SU-DHL-6 (cell line): ENCODE data around the gene CSN2.

Source experiments
- H2AFZ ChIP-seq: fragments of 200-600 bp; sonication (generic); 2 replicates; pipeline ENCODE4 v1.6.1; 2014; ENCODE audit warnings: low read depth, mild to moderate bottlenecking, moderate library complexity, mixed read lengths, antibody characterized with exemption, low read length; ENCODE audit not compliant: severe bottlenecking
- H3F3A ChIP-seq: fragments of 200-600 bp; shearing (Covaris generic); 2 replicates; pipeline ENCODE4 v1.6.0; 2016; ENCODE audit warnings: antibody characterized with exemption, mild to moderate bottlenecking; ENCODE audit not compliant: insufficient read depth
- H3K27ac ChIP-seq: fragments of 200-600 bp; sonication (generic); 2 replicates; pipeline ENCODE4 v1.5.1; 2016; ENCODE audit warnings: low read depth, mild to moderate bottlenecking, low read length, moderate library complexity, mixed read lengths
- H3K27me3 ChIP-seq: fragments of 200-600 bp; sonication (generic), shearing (Covaris generic); 2 replicates; pipeline ENCODE4 v1.6.0; 2014; ENCODE audit warnings: mild to moderate bottlenecking, low read length
- H3K36me3 ChIP-seq: fragments of 200-600 bp; sonication (generic); 2 replicates; pipeline ENCODE4 v1.6.1; 2014; ENCODE audit warnings: mild to moderate bottlenecking, low read length, mixed read lengths
- H3K4me2 ChIP-seq: fragments of 300-600, 200-600 bp; shearing (Covaris generic), sonication (generic); 2 replicates; pipeline ENCODE4 v1.6.0; 2014; ENCODE audit warnings: low read length, low read depth, mild to moderate bottlenecking; ENCODE audit not compliant: poor library complexity, severe bottlenecking
- H3K4me3 ChIP-seq: fragments of 200-600 bp; sonication (generic); 2 replicates; pipeline ENCODE4 v1.5.1; 2014; ENCODE audit warnings: antibody characterized with exemption, low read length, mild to moderate bottlenecking, mixed read lengths; ENCODE audit not compliant: insufficient read depth, poor library complexity, severe bottlenecking
- H3K79me2 ChIP-seq: fragments of 200-600 bp; sonication (generic); 2 replicates; pipeline ENCODE4 v1.6.1; 2014; ENCODE audit warnings: mild to moderate bottlenecking, low read length, moderate library complexity; ENCODE audit not compliant: insufficient read depth
- H3K9ac ChIP-seq: fragments of 200-600 bp; sonication (generic); 2 replicates; pipeline ENCODE4 v1.7.0; 2014; ENCODE audit warnings: mild to moderate bottlenecking, low read length
- H3K9me2 ChIP-seq: fragments of 200-600 bp; sonication (generic); replicated peaks from 2 replicates; pipeline ENCODE4 v1.6.1; 2014; ENCODE audit warnings: low read length; ENCODE audit not compliant: insufficient read depth
- H3K9me3 ChIP-seq: fragments of 200-600 bp; sonication (generic); 2 replicates; pipeline ENCODE4 v1.6.1; 2014; ENCODE audit warnings: low read length, mixed read lengths; ENCODE audit not compliant: insufficient read depth
- H4K20me1 ChIP-seq: fragments of 200-600 bp; sonication (generic); 2 replicates; pipeline ENCODE4 v1.6.1; 2014; ENCODE audit warnings: low read depth, mild to moderate bottlenecking, antibody characterized with exemption, low read length, moderate library complexity, mixed read lengths
- EZH2phosphoT487 ChIP-seq: fragments of 200-600 bp; sonication (generic), shearing (Covaris generic); conservative IDR thresholded peaks from 2 replicates; pipeline ENCODE4 v1.6.1; 2018; ENCODE audit warnings: mild to moderate bottlenecking, antibody characterized with exemption, low read length, moderate library complexity, mixed read lengths
- TF ChIP-seq, protein P1 (sequence below): fragments of 200-600 bp; sonication (generic); IDR thresholded peaks from one replicate; pipeline ENCODE4 v1.5.1; 2017; ENCODE audit warnings: antibody characterized with exemption, mild to moderate bottlenecking, low read length, moderate library complexity; ENCODE audit not compliant: insufficient read depth, poor library complexity, severe bottlenecking

CSN2 gene

DNA sequence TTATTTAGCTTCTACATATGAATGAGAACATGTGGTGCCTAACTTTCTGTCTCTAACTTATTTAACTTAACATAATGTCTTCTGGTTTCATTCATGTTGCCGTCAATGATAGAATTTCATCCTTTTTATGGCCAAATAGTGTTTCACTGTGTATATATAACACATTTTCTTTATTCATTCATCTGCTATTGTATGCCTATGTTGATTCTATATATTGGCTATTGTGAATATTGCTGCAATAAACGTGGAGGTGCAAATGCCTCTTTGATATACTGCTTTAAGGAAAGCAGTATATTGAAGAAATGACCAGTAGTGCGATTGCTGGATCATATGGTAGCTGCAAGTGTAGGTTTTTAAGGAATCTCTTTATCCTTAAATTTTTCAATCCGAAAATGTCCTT is 44.7 kb downstream of the CSN2 start:
- no peak for TF ChIP-seq EZH2phosphoT487
- TF ChIP-seq, protein P1, sequence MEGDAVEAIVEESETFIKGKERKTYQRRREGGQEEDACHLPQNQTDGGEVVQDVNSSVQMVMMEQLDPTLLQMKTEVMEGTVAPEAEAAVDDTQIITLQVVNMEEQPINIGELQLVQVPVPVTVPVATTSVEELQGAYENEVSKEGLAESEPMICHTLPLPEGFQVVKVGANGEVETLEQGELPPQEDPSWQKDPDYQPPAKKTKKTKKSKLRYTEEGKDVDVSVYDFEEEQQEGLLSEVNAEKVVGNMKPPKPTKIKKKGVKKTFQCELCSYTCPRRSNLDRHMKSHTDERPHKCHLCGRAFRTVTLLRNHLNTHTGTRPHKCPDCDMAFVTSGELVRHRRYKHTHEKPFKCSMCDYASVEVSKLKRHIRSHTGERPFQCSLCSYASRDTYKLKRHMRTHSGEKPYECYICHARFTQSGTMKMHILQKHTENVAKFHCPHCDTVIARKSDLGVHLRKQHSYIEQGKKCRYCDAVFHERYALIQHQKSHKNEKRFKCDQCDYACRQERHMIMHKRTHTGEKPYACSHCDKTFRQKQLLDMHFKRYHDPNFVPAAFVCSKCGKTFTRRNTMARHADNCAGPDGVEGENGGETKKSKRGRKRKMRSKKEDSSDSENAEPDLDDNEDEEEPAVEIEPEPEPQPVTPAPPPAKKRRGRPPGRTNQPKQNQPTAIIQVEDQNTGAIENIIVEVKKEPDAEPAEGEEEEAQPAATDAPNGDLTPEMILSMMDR: no peak
- no peaks in the 10 kb centered on the region for H3F3A ChIP-seq
- no peaks in the 10 kb centered on the region for H3K9me3 ChIP-seq
- no peaks in the 10 kb centered on the region for H3K27me3 ChIP-seq
- H4K20me1 ChIP-seq: no peaks in the 10 kb centered on the region
- no peak overlapping the region for H3K4me3 ChIP-seq
- no peaks in the 10 kb centered on the region for H3K36me3 ChIP-seq
- no peak overlapping the region for H2AFZ ChIP-seq
- H3K79me2 ChIP-seq: no peaks in the 10 kb centered on the region
- no peak overlapping the region for H3K9ac ChIP-seq
- H3K9me2 ChIP-seq: no peaks in the 10 kb centered on the region
- H3K4me2 ChIP-seq: no peak overlapping the region
- H3K27ac ChIP-seq: no peak overlapping the region

DNA sequence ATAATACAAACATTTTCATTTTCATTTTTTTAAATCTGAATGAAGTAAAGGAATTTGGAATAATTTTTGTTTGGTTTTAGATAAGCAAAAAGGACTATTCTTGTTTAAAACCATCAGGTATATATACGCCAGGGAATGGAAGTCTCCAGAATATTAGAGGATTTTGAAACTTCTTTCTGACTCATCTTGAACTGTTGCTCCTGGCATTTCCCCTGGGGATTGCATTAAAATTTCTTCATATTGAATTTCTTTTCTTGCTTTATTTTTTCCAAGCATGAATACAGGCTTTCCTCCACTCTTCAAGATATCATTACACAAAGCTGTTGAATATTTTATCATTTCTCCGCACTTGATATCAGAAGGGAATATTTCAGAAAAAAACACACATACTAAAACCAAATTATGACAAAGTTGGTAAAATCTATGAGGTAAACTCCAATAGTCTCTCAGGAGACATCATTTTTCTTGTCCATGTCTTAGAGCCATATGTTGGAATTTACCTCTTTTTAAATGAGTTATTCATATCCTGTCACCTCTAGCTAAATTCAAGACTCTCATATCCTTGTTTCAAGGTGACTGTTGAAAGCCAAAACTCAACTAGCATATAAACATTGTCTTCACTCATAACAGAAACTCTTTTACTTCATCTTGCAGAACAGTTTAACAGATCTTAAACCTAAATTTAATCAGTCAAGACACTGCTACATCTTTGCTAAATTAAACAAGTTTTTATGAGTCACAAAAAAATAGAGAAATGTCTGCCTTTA is 55.3 kb downstream of the CSN2 start:
- Histone ChIP-seq H3K27me3 (no peaks in the 10 kb centered on the region), H3K9me2 (no peaks in the 10 kb centered on the region), H3K4me2 (no peak overlapping the region), H3F3A (no peaks in the 10 kb centered on the region), H3K9me3 (no peaks in the 10 kb centered on the region), H3K36me3 (no peaks in the 10 kb centered on the region), H3K27ac (no peak overlapping the region), H3K79me2 (no peaks in the 10 kb centered on the region), H2AFZ (no peak overlapping the region), H3K4me3 (no peak overlapping the region), H4K20me1 (no peaks in the 10 kb centered on the region), H3K9ac (no peak overlapping the region)
- TF ChIP-seq, protein P1: no peak
- no peak for TF ChIP-seq EZH2phosphoT487

DNA sequence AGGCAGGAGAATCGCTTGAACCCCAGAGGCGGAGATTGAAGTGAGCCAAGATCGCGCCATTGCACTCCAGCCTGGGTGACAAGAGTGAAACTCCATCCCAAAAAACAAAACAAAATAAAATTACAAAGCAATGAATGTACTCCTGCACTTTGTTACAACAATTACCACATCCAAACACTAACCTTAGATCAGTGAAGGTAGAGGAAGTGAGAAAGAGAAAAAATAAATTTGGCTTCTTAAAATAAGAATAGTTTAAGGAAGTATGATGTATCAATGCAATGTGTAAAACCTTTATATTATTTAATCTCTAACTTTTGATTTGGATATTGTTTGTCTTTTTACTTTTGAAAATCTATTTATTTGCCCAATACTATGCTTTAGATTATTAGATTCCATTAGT is 56.3 kb downstream of the CSN2 start:
- Histone ChIP-seq H3F3A (no peaks in the 10 kb centered on the region), H3K4me3 (no peak overlapping the region), H3K9me2 (no peaks in the 10 kb centered on the region), H3K4me2 (no peak overlapping the region), H3K9me3 (no peaks in the 10 kb centered on the region), H3K36me3 (no peaks in the 10 kb centered on the region), H4K20me1 (no peaks in the 10 kb centered on the region), H3K9ac (no peak overlapping the region), H2AFZ (no peak overlapping the region), H3K79me2 (no peaks in the 10 kb centered on the region), H3K27ac (no peak overlapping the region), H3K27me3 (no peaks in the 10 kb centered on the region)
- TF ChIP-seq EZH2phosphoT487: no peak
- TF ChIP-seq, protein P1: no peak
